NCI-H2171 (cell line): ENCODE data around the gene HS6ST1.

Source experiments
- DNase-seq: peaks from one replicate; lab custom pipeline; 2025; lab: John Stamatoyannopoulos, UW

Gene HS6ST1

GRCh38 chr2:128235581-128235980 lies 83.1 kb downstream of the HS6ST1 start:
- DNase-seq, result no peak

GRCh38 chr2:128234613-128235012 lies 84.1 kb downstream of the HS6ST1 start:
- DNase-seq, result no peak

GRCh38 chr2:128233790-128234395 lies 84.8 kb downstream of the HS6ST1 start:
- DNase-seq, result no peak

- DNase-seq, result peak; percentile 67
These were observed 85.5 kb downstream of the HS6ST1 start for GRCh38 chr2:128232965-128233789.

GRCh38 chr2:128228894-128229293 lies 89.8 kb downstream of the HS6ST1 start:
- no peak for DNase-seq

- DNase-seq, result no peak
These were observed 90.8 kb downstream of the HS6ST1 start for GRCh38 chr2:128227862-128228261.

- no peak for DNase-seq
These were observed 98.8 kb downstream of the HS6ST1 start for GRCh38 chr2:128219891-128220290.

GRCh38 chr2:128217671-128218070 lies 101.0 kb downstream of the HS6ST1 start:
- DNase-seq, result no peak

GRCh38 chr2:128215897-128216642 lies 102.6 kb downstream of the HS6ST1 start:
- DNase-seq, result no peak
